ENCODE data around the gene KRTAP4-9.
"Not testable (repeated sequence)": the region's sequence is repeated elsewhere in the genome, so short reads cannot be mapped to it uniquely, and the experiment has no call there.

Gene KRTAP4-9

DNA sequence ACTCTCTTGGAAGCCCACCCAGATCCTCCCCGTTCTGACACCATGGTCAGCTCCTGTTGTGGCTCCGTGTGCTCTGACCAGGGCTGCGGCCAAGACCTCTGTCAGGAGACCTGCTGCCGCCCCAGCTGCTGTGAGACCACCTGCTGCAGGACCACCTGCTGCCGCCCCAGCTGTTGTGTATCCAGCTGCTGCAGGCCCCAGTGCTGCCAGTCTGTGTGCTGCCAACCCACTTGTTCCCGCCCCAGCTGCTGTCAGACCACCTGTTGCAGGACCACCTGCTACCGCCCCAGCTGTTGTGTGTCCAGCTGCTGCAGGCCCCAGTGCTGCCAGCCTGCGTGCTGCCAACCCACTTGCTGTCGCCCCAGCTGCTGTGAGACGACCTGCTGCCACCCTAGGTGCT is at the start of gene KRTAP4-9:
Gene KRTAP4-9 (plus strand): TSS at position 43 of the 400 bp plus-strand sequence. CDS start 0 bp downstream, at position 43.
- not testable (repeated sequence) for DNase-seq

- DNase-seq: no peak
These were observed 47.6 kb upstream of the KRTAP4-9 start for GRCh38 chr17:41057547-41057946.

DNA sequence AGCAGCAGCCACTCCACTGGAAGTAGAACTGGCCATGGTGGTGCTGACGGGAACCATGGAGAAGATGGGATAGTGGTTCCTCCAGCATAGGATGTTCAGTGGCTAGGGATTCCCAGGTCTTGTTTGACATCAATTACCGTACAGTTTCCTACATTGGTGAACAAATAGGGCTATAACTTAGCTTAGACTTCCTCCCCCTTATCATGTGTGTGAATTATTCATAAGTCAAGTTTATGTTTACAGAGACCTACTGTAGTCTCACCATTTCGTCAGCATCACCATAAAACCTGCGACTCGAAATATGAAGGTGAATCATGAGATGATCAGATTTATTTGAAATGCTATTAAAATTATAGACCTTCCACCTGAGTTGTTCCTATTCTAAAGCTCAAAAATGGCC is 46.4 kb upstream of the KRTAP4-9 start:
- DNase-seq: no peak

- DNase-seq: not testable (repeated sequence)
These were observed 45.7 kb upstream of the KRTAP4-9 start for GRCh38 chr17:41059276-41060051.

DNA sequence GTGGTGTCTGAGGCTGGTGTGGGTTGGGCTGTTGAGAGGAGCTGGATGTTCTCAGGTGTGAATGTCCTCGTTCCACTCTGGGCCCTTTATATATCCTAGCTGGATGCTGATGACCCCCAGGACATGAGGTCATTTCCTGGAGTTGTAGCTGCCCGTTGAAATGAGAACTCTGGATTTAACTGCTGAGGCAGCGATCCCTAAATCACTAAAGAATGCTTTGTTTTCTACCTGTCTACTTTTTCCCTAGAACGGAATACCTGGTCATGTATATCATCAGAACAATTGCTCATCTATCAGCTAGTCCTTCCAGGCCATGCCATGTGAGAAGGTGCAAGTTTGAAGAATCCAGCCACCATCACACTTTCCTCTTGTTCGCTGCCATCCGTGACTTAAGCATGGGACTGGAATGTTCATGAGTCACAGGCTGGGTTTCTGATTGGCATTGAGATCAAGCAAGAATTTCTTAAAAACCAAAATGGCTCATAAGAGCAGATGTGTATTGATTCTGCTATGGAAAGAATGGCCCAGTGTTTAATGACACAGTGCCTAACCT is 45.1 kb upstream of the KRTAP4-9 start, which contains the start of gene KRTAP2-3:
Gene KRTAP2-3 (minus strand): TSS at position 63 of the 553 bp plus-strand sequence. CDS start 64 bp downstream, outside the sequence.
- no peak for DNase-seq

DNA sequence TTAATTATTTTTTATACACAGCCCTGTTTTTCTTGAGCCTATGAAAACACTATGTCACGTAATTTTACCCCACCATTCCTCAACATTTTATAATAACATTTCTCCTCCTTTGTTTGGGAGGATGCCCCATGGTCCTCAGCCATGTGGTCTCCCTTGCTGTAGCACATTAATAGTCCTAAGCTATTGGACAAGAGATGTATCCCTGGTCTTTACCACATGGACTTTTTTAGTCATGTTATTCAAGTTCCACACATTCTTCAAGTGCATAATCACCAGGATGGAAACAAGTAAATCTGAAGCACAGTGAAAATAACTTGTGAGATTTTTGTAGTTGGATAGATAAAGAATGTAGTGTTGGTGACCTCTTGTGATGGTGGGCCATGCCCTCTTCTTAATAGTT is 43.2 kb upstream of the KRTAP4-9 start:
- no peak for DNase-seq

DNA sequence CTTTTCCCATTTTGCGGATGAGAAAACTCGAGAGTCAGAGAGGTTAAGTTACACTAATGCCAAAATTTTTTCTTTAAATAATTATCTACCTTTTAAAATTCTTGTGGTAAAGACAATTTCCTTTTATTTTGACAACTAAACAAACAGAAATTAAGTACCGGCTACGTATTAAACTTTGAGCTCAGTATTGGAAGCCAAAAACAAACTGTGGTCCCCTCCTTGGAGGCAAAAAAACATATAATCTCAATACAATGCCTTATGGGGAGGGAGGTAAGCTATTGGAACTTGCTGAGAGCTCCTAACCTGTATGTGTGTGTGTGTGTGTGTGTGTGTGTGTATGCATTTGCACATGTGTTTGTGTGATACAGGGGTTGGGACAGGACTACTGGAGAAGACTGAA is 41.7 kb upstream of the KRTAP4-9 start:
- no peak for DNase-seq

DNA sequence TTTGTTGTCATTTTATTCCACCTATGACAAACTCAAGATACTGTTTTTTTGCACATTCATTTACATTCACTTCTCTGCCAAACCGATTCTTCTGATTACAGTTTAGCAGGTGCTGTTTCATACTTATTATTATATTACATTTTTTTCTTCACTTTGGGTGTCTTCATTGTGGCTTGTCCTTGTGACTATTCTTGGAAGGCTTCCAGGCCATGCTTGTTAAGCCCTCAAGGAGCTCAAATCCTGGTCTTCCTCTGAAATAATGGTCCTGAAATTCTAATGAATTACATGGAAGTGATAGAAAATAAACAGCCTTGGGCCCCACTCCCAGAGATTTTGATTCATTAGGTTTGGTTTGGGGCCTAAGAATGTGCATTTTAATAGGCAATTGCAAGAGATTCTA is 40.9 kb upstream of the KRTAP4-9 start:
- no peak for DNase-seq

DNA sequence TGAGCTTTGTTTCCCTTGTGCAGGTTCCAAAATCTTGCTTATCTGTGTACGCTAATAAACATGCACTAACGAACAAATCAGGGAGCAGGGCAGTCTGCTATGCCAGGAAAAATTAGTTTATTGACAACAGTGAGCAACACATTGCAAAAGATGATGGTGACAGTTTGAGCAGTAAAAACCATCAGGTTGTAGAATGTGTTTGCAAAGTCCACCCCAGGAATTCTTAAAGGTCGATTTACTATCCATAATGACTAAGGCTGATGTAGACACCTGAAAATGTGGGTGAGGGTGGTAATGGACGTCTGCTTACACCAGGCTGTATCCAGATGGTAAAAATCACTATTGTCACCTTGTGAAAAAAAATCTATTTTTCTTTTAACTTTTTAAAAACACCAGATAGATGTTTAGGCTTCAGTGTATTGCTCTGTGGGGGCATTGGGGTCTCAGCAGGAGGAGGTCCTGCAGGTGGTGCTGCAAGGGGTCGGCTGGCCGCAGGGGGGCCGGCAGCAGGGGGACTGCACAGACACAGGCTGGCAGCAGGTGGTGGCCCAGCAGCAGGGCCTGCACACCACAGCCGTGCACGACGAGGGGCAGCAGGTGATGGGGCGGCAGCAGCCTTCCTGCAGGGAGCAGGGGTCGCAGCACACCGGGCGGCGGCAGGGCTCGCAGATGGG is 40.0 kb upstream of the KRTAP4-9 start:
- DNase-seq: not testable (repeated sequence)

GRCh38 chr17:41065829-41066624 is 39.2 kb upstream of the KRTAP4-9 start, which contains the start of gene KRTAP2-4:
Gene KRTAP2-4, minus strand, starts transcription at chr17:41065879. Its CDS starts 34 bp downstream, at chr17:41065845.
- DNase-seq: no peak

DNA sequence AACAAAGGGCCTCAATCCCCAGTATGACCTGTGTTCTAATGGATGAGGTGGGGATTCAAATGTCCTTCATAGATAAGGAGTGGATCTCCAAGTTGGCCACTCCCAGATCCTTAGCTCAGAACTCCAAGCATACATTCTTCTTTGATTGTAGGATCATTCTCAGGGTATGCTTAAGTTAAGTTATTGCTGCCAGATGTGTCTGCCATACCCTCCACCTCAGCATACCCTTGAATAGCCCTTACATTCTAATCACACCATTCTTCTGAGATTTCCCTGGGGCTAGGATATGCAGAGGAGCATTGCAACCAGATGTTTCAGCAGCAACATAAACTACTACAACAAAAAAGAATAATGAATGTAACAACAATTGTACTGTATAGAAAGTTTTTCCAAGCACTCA is 37.9 kb upstream of the KRTAP4-9 start:
- DNase-seq: no peak

- DNase-seq: no peak
These were observed 36.2 kb upstream of the KRTAP4-9 start for GRCh38 chr17:41069031-41069430.

- no peak for DNase-seq
These were observed 33.4 kb upstream of the KRTAP4-9 start for GRCh38 chr17:41071606-41072360.

- no peak for DNase-seq
These were observed 31.5 kb upstream of the KRTAP4-9 start for GRCh38 chr17:41073676-41074075.

DNA sequence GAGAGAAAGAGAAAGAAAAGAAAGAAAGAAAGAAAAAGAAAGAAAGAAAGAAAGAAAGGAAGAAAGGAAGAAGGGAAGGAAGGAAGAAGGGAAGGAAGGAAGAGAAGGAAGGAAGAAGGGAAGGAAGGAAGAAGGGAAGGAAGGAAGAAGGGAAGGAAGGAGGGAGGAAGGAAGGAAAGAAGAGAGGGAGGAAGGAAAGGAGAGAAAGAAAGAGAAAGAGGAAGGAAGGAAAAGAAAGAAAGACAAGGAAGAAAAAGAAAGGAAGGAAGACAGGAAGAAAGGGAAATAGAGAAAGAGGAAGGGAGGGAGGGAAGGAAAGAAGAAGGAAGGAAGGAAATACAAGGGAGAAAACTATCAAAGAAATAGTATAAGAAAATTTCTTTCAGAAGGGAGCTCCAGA is 28.4 kb upstream of the KRTAP4-9 start:
- no peak for DNase-seq

GRCh38 chr17:41082626-41083025 is 22.6 kb upstream of the KRTAP4-9 start:
- no peak for DNase-seq

DNA sequence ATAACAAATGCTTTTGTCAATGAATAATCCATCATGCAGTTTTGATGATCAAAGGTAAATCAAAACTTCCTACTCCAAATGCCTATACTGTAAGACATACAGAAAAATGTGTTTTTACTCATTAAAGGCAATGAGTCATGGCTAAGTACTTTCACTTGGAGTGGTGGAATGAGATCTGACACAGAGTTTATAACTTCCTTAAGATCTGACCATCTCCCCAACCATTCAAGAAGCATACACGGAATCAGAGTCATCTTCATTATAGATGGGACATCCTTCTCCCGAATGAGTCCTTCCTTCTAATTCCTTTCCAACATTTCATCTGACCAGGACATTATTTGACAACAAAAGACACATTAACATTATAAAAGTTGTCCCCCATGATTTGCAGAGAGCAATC is 21.8 kb upstream of the KRTAP4-9 start:
- not testable (repeated sequence) for DNase-seq

- not testable (repeated sequence) for DNase-seq
These were observed 20.9 kb upstream of the KRTAP4-9 start, which contains the start of gene KRTAP4-7 for GRCh38 chr17:41084100-41084856. Gene KRTAP4-7, plus strand, starts transcription at chr17:41084150. Its CDS starts 57 bp downstream, at chr17:41084207.

GRCh38 chr17:41088760-41089352 is 16.3 kb upstream of the KRTAP4-9 start:
- DNase-seq: not testable (repeated sequence)

DNA sequence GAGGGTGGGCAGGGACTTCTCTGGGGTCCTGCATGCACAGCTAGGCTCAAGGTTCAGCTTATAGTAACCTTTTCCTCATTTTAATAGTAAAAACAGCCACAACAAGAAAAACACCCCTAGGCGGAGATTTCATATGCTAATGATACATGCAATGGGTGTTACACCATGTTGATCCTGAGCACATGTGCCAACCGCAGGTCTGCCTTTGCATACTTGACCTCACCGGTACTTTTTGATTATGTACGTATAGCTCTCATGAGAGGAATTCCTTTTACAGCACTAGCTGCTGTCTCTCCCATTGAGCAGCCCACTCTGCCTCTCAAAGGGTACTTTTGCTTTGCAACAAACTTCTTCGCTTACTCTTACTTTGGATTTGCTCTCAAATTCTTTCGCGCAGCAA is 9.1 kb upstream of the KRTAP4-9 start:
- no peak for DNase-seq

GRCh38 chr17:41098042-41098441 is 7.1 kb upstream of the KRTAP4-9 start, which contains the start of gene KRTAP4-8:
Gene KRTAP4-8, minus strand, starts transcription at chr17:41098142. Its CDS starts 58 bp downstream, at chr17:41098084.
- no peak for DNase-seq
